HEK293T (cell line): ENCODE results near the gene NOA1.

Experiments used
- CTCF ChIA-PET: fragments of 350-600 bp; formaldehyde crosslinking; extraction: SDS; loops from one replicate; lab custom pipeline; 2021; ENCODE audit warnings: antibody characterized with exemption, inconsistent platforms; lab: Yijun Ruan, JAX
- POLR2A ChIA-PET: fragments of 350-600 bp; formaldehyde crosslinking; extraction: SDS; loops from one replicate; lab custom pipeline; 2020; ENCODE audit warnings: antibody characterized with exemption, inconsistent platforms; lab: Yijun Ruan, JAX
- DNase-seq: peaks from one replicate; pipeline ENCODE4 v3.0.0; 2012; ENCODE audit warnings: mixed read lengths; ENCODE audit errors: extremely low spot score
- ARNT ChIP-seq: fragments of 450-650 bp; IDR thresholded peaks from 2 replicates; pipeline ENCODE4 v1.6.1; 2017; ENCODE audit warnings: mild to moderate bottlenecking
- BHLHE40 ChIP-seq: fragments of 450-650 bp; IDR thresholded peaks from 2 replicates; pipeline ENCODE4 v1.6.1; 2016; ENCODE audit warnings: mild to moderate bottlenecking, moderate library complexity, borderline replicate concordance
- ELF4 ChIP-seq: fragments of 450-650 bp; IDR thresholded peaks from 2 replicates; pipeline ENCODE4 v1.6.1; 2017; ENCODE audit warnings: antibody characterized with exemption
- FOXA1 ChIP-seq: fragments of 450-650 bp; IDR thresholded peaks from 2 replicates; pipeline ENCODE4 v1.6.1; 2016; ENCODE audit warnings: mild to moderate bottlenecking
- FOXK2 ChIP-seq: fragments of 450-650 bp; IDR thresholded peaks from 2 replicates; pipeline ENCODE4 v1.6.1; 2016; ENCODE audit warnings: mild to moderate bottlenecking
- FOXM1 ChIP-seq: fragments of 450-650 bp; IDR thresholded peaks from 2 replicates; pipeline ENCODE4 v1.6.1; 2017; ENCODE audit warnings: mild to moderate bottlenecking, borderline replicate concordance
- HDGF ChIP-seq: fragments of 450-650 bp; IDR thresholded peaks from 2 replicates; pipeline ENCODE4 v1.6.1; 2017; ENCODE audit warnings: antibody characterized with exemption, borderline replicate concordance
- L3MBTL2 ChIP-seq: fragments of 450-650 bp; conservative IDR thresholded peaks from 2 replicates; pipeline ENCODE4 v1.6.1; 2016; ENCODE audit warnings: mild to moderate bottlenecking
- LEF1 ChIP-seq: fragments of 450-650 bp; IDR thresholded peaks from 2 replicates; pipeline ENCODE4 v1.6.1; 2017; ENCODE audit warnings: mild to moderate bottlenecking, borderline replicate concordance
- NFRKB ChIP-seq: fragments of 450-650 bp; IDR thresholded peaks from 2 replicates; pipeline ENCODE4 v1.6.1; 2016; ENCODE audit warnings: mild to moderate bottlenecking, moderate library complexity
- SP1 ChIP-seq: fragments of 450-650 bp; IDR thresholded peaks from 2 replicates; pipeline ENCODE4 v1.6.1; 2017
- SUZ12 ChIP-seq: fragments of 450-650 bp; IDR thresholded peaks from 2 replicates; pipeline ENCODE4 v1.6.1; 2016; ENCODE audit warnings: mild to moderate bottlenecking
- TARDBP ChIP-seq: fragments of 450-650 bp; IDR thresholded peaks from 2 replicates; pipeline ENCODE4 v1.6.1; 2016
- ZNF384 ChIP-seq: fragments of 450-650 bp; IDR thresholded peaks from 2 replicates; pipeline ENCODE4 v1.6.1; 2016
- TF ChIP-seq, protein P1 (sequence below): fragments of 450-650 bp; IDR thresholded peaks from 2 replicates; pipeline ENCODE4 v1.6.1; 2016

Gene NOA1

DNA sequence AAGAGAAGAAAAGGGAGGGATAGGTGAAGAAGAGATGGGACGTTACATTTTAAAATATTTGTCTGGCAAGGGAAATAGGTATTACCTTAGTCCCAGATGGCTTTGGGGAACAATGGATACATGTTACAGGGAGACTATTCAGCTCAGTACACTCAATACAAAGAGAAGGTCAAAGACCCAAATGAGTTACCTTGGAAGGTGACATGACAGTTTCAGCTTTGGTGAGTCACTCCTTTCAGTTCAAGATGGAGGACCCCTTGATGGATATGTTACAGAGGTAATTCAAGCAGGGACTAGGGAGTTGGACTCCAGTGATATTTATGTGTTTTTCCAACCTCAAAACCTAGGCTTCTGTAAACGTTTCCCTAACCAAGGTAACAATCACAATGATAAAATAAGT is 5.0 kb downstream of the NOA1 start:
- ChIA-PET CTCF (no interaction called here), POLR2A (no interaction called here)
- no peak for DNase-seq
- TF ChIP-seq LEF1 (no peak), L3MBTL2 (no peak), SUZ12 (no peak), ELF4 (no peak), NFRKB (no peak), TARDBP (no peak), FOXM1 (no peak)

DNA sequence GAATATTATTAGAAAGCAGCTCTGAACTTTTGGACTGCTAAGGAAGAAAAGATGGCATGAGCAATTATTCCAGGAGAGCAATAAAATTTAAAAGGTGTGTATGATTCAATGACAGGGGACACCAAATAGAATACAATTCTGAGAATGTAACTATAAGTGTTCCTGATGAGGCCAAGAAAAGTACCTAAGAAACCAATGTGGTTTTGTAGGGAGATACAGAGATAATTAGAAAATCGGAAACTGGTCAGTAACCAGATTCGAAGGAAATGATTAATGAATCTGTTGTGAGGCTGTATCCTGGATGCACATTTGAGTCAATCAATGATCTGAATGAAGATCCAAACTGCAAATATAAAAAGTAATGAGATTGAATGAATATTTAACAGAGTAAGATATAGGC is 6.0 kb downstream of the NOA1 start:
- TF ChIP-seq SP1 (no peak), HDGF (no peak), FOXM1 (no peak), ELF4 (no peak), SUZ12 (no peak), ZNF384 (no peak)
- ChIA-PET CTCF (no interaction called here), POLR2A (no interaction called here)
- DNase-seq = no peak

DNA sequence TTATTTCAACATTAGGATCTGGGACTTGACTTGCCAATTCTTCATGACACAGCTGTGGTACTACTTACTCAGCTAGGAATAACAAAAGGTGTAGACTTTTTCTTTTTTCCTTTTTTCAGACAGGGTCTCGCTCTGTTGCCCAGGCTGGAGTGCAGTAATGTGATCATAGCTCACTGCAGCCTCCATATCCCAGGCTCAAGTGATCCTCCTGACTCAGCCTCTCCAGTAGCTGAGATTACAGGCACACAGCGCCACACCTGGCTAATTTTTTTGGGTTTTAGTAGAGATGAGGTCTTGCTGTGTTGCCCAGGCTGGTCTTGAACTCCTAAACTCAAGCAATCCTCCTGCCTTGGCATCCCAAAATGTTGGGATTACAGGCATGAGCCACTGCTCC is 16.3 kb downstream of the NOA1 start:
- TF ChIP-seq LEF1 (no peak), L3MBTL2 (no peak), NFRKB (no peak), SP1 (no peak), BHLHE40 (no peak), FOXA1 (no peak), SUZ12 (no peak), ZNF384 (no peak), FOXM1 (no peak), TARDBP (no peak), ARNT (no peak), HDGF (no peak)
- TF ChIP-seq, protein P1, sequence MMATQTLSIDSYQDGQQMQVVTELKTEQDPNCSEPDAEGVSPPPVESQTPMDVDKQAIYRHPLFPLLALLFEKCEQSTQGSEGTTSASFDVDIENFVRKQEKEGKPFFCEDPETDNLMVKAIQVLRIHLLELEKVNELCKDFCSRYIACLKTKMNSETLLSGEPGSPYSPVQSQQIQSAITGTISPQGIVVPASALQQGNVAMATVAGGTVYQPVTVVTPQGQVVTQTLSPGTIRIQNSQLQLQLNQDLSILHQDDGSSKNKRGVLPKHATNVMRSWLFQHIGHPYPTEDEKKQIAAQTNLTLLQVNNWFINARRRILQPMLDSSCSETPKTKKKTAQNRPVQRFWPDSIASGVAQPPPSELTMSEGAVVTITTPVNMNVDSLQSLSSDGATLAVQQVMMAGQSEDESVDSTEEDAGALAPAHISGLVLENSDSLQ = no peak
- no peak for DNase-seq
- POLR2A ChIA-PET = no interaction called here
- CTCF ChIA-PET = no interaction called here

DNA sequence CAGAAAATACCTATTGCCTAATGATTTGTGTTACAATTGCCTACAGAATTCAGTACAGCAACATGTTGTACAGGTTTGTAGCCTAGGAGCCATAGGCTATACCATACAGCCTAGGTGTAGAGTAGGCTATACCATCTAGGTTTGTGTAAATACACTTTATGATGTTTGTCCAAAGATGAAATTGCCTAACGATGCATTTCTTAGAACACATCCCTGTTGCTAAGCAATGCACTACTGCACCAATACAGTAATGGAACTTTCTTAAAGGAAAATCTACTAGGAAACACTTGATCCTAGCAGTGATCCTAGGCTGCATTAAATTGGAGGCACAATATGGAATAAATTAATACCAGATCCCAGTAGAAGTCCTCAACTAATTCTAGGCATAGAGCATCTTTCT is 18.3 kb downstream of the NOA1 start:
- ChIA-PET CTCF (interaction anchor here (0.6 kb wide), 2 partner anchors 478 to 593 kb away, joined by 4 to 6 read pairs; no protein-coding TSS in a partner anchor), POLR2A (no interaction called here)
- no peak for DNase-seq
- TF ChIP-seq NFRKB = no peak
- TF ChIP-seq SUZ12 = no peak
- no peak for TF ChIP-seq ARNT
- no peak for TF ChIP-seq FOXM1

DNA sequence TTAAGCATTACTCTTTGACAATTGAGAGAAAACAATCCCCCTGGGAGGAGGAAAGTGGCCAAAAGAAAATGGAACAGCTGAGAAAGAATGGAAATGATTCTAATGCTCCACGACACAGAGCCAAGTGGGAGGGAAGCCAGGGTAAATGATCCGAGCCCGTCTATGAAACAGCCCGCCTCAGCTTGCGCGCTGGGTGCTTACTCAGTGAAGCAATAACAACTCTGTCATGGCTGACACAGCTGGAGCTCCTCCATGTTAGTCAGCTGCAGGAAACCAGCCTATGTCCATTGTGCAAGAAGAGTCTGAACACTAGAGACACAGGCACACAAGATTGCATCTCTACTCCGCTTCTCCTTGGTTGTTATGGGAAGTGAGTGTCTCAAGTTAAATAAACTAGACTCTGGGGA is 19.3 kb downstream of the NOA1 start:
- POLR2A ChIA-PET = no interaction called here
- CTCF ChIA-PET = no interaction called here
- DNase-seq = peak; percentile 46
- TF ChIP-seq BHLHE40 (no peak), TARDBP (no peak), SP1 (no peak), ZNF384 (no peak), FOXK2 (no peak), FOXM1 (no peak), FOXA1 (no peak), HDGF (no peak), ELF4 (no peak), NFRKB (no peak), ARNT (no peak)
- TF ChIP-seq, protein P1 = no peak

DNA sequence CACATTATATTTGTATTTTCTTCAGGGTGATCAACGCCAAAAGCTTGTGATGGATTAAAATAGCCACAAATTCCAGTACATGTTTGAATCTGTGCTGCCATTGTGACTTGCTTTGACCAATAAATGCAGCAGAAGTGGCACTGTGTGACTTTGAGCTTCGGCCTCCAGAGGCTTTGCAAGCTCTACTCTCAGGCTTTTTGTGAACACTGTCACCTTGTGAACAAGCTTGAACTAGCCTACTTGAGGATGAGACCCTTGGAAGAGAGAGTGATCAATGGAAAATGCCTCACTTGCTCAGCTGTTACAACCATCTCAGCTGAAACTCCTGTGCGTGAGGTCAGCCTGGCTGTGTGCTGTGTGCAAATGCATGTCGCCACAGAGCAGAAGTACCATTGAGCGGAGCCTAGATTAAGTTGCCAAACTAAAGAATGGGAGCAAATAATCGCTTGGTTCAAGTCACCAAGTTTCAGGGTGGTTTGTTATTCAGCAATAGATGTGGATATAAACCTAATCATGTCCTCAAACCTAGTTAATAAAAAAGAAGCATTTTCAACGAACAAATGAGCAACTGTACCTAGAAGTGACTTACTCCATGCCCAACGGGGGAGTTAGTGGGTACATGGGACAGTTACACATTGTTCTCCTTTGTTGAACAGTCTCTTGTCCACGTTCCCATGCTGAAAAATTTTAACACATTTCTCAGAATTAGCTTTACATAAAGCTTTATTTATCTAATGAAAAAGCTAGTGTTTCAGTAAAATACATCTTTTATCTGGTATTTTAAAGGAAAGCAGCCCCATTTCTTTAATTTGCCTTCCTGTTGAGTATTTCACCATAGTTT is 23.5 kb downstream of the NOA1 start:
- no peak for TF ChIP-seq SUZ12
- TF ChIP-seq ZNF384 = no peak
- DNase-seq = no peak
- ChIA-PET POLR2A (no interaction called here), CTCF (interaction anchor here (0.6 to 0.7 kb wide), 2 partner anchors 263 to 409 kb away, joined by 5 to 10 read pairs; no protein-coding TSS in a partner anchor)

DNA sequence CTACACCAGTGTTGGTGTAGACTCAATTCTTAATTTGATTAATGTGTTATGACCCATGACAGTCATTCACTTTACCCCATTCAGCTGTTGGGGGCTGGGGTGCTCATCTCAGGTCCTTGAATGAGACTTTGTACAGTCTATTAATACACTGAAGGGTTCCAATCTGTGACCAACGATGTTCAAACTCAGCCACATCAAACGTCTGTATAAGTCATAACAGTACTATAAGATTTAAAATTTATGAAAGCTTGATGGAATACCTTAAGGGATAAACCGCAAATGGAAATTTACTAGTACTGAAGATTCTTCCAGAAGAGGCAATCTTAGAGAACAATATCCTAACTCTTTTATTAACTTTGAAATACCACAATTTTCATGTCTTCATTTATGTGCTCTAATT is 36.0 kb downstream of the NOA1 start:
- DNase-seq = no peak
- ChIA-PET POLR2A (no interaction called here), CTCF (interaction anchor here (0.6 kb wide), 1 partner anchor 258 kb away, joined by 4 read pairs; no protein-coding TSS in a partner anchor)
- TF ChIP-seq LEF1 (no peak), FOXA1 (no peak), FOXK2 (no peak), ELF4 (no peak), TARDBP (no peak), NFRKB (no peak), SUZ12 (no peak), BHLHE40 (no peak)
- TF ChIP-seq, protein P1 = no peak
